Stimulated activated CD8-positive, alpha-beta memory T cell treated with anti-CD3 and anti-CD28 coated beads, Interleukin-12 subunit alpha, Interleukin-12 subunit beta, amount 100 ng/mL, for 24 hours (primary cell): Measurements from ENCODE around the gene ARHGAP8.
A peak's percentile ranks its signal among the peaks of the same experiment; 100 is the strongest.

ENCODE experiments used
- DNase-seq: peaks from one replicate; pipeline ENCODE4 v3.0.0-alpha.2; 2020; ENCODE audit errors: extremely low read depth

The ARHGAP8 gene

DNA sequence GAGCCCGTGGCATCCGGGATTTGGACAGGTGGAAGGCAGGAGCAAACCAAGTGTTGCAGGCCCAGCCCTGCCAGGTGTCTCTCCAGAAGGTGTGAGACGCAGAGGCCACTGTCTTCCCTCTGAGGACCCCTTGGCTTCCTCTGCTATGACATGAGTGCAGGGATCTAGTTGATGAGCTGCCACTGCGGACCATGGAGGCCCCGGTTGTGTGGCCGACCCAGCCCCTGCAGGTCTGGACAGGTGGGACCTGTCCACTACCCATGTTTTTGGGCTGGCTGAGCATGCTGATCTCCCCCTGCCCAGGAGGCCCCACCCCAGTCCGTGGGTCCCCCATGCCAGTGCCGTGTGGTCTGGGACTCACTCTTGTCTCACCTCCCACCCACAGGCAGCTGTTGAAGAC, 27.5 kb upstream of the ARHGAP8 start:
- no peak for DNase-seq

DNA sequence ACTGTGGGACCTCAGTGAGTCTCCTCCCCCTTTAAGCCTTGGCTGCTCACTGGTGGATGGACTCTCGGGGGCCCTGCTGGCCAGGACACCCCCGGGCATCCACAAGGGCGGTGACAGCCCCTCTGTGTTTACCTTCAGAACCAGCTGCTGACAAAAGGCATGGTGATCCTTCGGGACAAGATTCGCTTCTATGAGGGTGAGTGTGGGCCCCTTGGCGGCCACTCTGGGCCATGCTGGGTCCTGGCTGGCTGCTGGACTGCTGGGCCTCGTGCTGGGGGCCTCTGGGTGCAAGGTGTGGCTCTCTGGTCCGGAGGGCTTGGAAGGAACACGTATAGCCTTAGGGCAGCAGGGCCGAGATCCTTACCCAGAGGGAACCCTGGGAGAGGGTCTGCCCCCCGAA, 25.9 kb upstream of the ARHGAP8 start:
- no peak for DNase-seq

DNA sequence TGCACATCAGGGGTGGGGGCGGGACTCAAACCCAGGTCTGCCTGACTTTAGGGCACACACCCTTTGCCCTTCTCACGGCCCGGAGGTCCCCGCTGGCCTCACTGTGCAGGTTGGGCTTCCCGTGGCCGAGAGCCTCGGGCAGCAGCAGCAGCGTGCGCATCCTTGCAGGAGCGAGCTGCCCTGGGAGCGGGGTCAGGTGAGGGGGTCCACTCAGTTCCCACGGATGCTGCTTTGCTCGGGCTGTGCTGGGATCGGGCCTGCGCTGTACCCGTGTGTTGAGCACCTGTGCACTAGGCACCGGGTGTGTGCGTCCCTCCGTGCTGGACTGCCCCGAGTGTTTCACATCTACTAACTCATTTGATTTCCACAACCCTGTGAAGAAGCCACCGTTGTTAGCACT, 25.2 kb upstream of the ARHGAP8 start:
- no peak for DNase-seq

DNA sequence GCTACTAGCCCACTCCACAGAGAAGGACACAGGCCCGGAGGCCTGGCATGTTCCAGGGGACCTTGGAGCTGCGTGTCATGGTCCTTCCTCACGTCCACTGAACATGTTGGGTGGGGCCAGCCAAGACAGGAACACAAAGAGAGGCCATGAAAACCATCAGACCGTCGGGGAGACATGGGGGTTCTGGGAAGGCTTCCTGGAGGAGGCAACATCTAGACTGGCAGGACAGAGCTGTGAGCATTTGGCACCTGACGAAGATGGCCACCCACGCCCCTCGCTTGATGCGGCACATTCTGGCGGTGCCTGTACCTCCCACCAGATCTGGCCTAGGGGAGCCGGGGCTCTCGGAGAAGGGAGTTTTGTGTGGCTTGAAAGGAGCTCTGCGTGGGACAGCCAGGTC, 24.7 kb upstream of the ARHGAP8 start:
- no peak for DNase-seq

GRCh38 chr22:44728761-44729324, 23.5 kb upstream of the ARHGAP8 start:
- no peak for DNase-seq

GRCh38 chr22:44729391-44730021, 22.9 kb upstream of the ARHGAP8 start:
- no peak for DNase-seq

DNA sequence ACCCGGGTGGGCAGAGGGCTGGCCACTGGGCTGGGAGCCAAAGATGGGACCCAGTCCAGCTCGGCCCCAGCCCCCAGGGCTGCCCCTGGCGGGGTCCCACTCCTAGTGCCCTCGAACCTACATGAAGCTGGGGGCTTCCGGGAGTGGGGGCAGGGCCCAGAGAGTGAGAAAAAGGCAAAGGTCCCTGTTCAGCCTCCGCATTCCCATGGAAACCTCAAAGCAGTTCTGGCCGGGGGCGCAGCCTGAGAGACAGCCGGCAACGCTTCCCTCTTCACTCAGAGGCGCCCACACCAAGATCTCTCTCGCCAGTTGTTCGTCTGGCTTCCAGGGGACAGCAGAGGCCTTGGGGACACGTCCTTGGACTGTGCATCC, 22.4 kb upstream of the ARHGAP8 start:
- DNase-seq: no peak

DNA sequence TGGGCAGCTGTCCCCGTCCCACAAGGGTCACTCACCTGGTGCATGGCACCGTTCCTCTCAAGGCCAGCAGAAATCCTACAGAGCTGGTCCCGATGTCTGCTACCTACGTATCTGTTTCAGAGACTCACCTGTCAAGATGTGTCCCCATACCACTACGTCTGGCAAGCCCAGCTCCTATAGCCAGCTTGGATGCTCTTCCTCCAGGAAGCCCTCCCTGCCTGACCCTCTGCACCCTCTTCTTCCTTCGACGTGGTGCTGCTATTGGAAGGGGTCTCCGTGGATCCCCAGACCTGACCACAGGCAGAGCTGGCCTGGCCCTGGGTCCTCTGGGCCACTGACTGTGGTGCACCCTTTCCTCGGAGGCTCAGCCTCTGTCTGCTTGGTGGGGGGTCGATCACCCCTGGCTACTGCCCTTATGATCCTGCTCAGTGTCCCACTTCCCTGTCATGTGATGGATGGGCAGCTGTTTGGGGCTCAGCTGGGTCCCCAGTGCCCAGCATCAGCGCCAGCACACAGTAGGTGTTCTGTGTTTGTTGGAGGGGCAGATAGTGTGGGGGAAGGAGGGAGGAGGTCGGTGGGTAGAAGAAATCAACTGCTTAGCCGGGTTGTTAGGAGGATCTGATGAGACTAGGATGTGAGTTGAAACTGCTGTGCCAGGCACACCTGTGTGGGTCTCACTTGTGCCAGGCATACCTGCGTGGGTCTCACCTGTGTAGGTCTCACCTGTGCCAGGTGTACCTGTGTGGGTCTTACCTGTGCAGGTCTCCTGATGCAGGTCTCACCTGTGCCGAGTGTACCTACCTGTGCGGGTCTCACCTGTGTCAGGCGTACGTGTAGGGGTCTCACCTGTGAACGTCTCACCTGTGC, 21.7 kb upstream of the ARHGAP8 start:
- DNase-seq: no peak

DNA sequence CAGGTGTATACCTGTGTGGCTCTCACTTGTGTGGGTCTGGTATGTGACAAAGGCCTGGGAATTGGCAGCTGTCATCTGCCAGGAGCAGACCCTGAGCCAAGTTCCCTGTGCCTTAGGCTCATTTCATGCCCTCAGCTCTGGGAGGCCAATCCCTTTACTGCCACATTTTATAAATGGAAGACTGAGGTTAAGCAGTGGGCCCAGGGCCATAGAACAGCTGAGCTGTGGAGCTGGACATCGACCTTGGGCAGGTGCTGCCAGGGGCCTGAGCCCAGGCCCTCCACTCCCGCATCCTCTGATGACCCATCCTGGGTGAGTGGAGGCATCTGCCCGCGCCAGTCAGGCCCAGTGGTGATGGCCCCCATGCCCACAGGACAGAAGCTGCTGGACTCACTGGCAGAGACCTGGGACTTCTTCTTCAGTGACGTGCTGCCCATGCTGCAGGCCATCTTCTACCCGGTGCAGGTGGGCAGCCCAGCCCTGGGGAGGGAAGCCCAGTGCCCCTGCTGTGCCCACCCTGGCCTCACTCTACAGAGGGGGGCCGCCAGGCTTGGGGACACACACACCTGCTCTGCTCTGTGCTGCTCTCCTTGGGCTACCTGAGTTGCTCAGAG, 20.9 kb upstream of the ARHGAP8 start:
- no peak for DNase-seq

GRCh38 chr22:44732017-44732561, 20.3 kb upstream of the ARHGAP8 start:
- DNase-seq: no peak

DNA sequence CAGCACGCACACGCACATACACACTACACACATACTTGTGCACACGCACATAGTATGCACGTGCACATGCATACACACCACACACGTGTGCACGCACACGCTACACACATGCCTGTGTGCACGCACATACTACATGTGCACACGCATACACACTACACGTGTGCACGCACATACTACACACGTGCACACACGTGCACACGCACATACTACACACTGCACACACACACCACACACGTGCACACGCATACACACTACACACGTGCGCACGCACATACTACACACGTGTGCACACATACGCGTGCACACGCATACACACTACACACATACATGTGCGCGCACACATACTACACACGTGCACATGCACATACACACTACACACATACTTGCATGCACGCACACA, 19.7 kb upstream of the ARHGAP8 start:
- DNase-seq: no peak

DNA sequence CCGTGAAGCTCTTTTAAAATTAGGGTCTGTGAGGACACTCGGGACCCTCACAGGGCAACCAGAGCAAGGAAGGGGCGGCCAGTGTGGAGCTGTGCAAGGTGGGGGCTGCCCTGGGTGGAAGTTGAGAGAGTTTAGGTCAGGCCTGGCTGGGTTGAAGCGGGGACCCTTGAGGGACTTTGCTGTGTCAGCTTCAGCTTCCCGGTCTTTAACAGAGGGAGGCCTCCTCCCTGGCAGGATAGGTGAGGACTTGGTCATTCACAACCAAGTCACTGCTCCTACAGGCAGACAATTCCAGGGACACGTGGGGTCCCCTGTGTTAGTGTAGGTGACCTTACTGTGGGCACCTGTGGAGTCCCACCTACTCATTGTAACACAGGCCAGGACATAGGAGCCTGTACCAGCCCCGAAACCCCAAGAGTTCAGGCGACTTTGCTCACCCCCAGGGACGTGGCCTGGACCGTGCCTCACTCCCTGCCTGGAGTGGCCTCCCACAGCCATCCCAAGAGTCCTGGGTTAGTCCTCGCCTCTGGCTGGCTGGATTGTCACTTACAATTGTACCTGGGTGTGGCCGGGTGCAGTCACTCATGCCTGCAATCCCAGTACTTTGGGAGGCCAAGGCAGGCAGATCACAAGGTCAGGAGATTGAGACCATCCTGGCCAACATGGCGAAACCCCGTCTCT, 18.8 kb upstream of the ARHGAP8 start:
- DNase-seq: no peak

DNA sequence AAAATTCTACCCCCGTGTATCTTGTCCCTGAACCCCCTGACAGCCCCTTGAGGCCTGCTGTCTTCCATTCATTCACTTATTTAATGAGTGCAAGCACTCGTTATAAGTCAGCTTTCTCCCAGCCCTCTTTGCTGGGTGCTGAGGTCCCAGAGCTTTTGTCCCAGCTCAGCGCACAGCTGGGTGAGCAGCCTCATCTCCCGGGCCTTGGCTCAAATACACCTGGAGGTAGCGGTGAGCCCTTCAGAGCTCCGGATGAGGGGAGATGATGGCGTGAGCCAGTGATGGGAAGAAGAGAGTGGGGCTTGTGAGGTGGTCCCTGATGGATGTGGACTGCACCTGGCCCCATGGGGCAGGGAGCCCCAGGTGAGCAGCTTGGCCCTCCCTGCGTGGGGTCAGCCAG, 18.1 kb upstream of the ARHGAP8 start:
- no peak for DNase-seq

- no peak for DNase-seq
Measured at GRCh38 chr22:44734801-44735517, 17.4 kb upstream of the ARHGAP8 start.

- peak; percentile 55 for DNase-seq
Measured at GRCh38 chr22:44735518-44736428, 16.6 kb upstream of the ARHGAP8 start.

DNA sequence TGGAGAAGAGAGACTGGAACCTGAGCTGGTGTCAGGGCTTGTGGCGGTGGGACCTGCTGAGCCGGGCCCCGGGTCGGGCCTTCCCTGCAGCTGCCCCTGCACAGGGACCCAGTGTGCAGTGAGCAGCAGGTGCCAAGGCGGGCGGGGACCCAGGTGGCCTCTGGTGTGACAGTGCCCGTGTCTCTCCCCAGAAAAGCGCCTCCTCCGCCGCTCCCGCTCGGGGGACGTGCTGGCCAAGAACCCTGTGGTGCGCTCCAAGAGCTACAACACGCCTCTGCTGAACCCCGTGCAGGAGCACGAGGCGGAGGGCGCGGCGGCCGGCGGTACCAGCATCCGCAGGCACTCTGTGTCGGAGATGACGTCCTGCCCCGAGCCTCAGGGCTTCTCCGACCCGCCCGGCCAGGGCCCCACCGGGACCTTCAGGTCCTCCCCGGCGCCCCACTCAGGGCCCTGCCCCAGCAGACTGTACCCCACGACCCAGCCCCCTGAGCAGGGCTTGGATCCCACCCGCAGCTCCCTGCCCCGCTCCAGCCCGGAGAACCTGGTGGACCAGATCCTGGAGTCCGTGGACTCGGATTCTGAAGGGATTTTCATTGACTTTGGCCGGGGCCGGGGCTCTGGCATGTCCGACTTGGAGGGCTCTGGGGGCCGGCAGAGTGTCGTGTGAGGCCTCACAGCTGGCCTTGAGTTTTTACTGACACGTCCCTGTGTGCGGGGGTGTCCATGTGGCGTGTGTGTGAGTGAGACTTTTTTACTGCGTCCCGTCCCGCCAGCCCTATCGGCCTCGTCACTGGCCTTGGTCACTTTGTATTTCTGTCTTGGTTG, 15.6 kb upstream of the ARHGAP8 start:
- DNase-seq: no peak

GRCh38 chr22:44737406-44738346, 14.7 kb upstream of the ARHGAP8 start:
- no peak for DNase-seq

- no peak for DNase-seq
Measured at GRCh38 chr22:44738347-44738715, 14.0 kb upstream of the ARHGAP8 start.
